NT2/D1 (cell line): Measurements from ENCODE around the gene TFAP2E.

Experiments used
- YY1 ChIP-seq: IDR thresholded peaks from 2 replicates; pipeline ENCODE4 v1.6.1; 2011; ENCODE audit not compliant: insufficient read length, insufficient read depth
- ZNF274 ChIP-seq: IDR thresholded peaks from 2 replicates; pipeline ENCODE4 v1.6.1; 2011; ENCODE audit warnings: mild to moderate bottlenecking, low read depth, low read length

- TF ChIP-seq YY1 (no peak), ZNF274 (no peak)
Measured at GRCh38 chr1:35537806-35538205, 35.3 kb upstream of the TFAP2E start.
